Upper lobe of left lung (tissue), 4 donors: Measurements from ENCODE around the gene LPAR2.

ENCODE experiments used
- CTCF ChIP-seq, 6 experiments: fragments of 450-650 bp in 4 of 6; fragments of 200-600 bp in 2 of 6; sonication (generic) in 2 of 6; IDR thresholded peaks; one replicate each; pipeline ENCODE4 v1.5.1; 2016 to 2019; ENCODE audit warnings: antibody characterized with exemption in 6 of 6
- POLR2AphosphoS5 ChIP-seq, 2 donors: sonication (generic); formaldehyde crosslinking; IDR thresholded peaks; one replicate each; pipeline ENCODE4 v1.5.1; 2017; ENCODE audit warnings: antibody characterized with exemption in 2 of 2

- TF ChIP-seq POLR2AphosphoS5 (IDR thresholded peaks at IDR 0.05) (no peak), CTCF (IDR thresholded peaks at IDR 0.05) (no peak)
These were observed 23.1 kb upstream of the LPAR2 start for GRCh38 chr19:19651076-19651475.
